ENCODE data around the gene GSTO2.
"Not testable (repeated sequence)": the region's sequence is repeated elsewhere in the genome, so short reads cannot be mapped to it uniquely, and the experiment has no call there.

Gene GSTO2

DNA sequence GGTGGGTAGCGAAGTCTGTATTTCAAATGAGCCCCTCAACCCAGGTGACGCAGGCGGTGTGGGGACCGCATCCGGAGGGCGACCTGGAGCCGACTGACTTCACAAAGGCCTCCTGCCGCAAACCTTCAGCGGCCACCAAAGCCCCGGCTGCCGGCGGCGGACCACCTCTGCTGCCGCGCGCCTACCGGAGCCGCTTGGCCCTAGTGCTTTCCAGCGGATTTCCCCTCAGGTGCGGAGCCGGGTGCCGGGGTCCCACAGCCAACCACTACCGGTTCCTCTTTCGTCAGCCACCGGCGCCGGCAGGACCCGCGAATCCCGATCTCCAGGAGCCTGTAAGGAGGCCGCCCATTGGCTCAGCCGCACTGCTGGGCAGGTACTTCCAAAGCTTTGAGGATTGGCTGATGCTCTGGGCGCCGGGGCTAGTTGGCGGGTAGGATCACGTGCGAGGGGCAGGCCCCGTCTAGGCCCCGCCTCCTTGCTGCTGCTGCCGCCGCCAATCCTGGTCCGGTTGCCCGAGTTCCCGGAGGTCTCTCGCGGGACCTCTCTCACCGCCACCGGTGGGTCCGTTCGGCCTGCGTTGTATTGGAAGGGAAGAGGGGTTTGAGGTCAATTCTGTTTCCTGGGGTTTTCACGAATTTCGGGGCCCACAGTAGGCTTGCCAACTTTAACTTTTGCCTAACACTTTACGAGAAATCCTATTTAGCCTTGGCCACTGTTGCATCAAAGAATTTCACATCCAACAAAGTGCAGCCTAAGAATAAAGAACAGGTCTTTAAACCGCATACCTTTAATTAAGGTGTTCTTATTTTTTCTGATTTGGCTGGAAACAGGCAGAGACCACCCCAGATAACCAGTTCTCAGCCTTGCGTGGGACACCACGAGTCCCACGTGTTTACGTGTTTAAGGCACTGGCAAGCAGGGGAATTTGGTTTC, at the start of gene GSTO2:
Gene GSTO2 (plus strand): TSS at position 472 of the 933 bp plus-strand sequence. CDS start 5,732 bp downstream, outside the sequence.
- peak; percentile 55 for DNase-seq (ENCODE audit: low read depth)

DNA sequence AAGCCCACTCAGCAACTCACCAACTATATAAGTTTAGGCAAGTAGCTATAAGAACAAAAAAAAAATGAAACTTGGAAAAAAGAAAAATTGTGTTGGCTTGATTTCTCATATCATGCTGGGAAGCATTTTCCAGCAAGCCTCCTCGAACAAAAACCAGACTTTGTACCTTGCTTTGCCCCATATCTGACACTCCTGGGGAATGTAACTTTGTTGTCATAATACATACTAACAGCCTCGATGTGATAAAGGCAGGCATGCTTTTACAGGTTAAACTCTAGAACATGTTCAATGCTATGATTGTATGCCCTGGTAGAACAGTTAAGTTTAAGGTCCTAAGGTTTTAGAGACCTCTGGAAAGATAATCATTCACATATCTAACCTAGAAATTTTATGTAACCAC, 48.5 kb upstream of the GSTO2 start:
- DNase-seq (ENCODE audit: low read depth), result no peak

DNA sequence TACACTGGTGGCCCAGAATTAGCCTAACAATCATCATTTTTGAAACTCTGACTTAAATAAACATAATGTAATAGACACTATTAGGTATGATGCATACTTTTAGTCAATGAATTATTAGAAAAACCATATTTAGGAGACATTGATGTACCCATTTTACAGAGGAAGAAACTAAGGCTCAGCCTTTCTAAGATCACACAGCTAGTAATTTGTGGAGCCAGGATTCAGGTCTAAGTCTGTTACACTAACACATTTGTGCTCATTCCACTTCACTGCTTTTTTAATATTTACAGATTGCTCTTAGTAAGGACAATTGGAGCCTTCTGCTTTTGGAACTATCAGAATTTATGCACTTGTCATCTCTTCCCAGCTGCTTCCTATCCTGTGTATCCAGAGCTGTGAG, 45.7 kb upstream of the GSTO2 start:
- DNase-seq (ENCODE audit: low read depth), result no peak

DNA sequence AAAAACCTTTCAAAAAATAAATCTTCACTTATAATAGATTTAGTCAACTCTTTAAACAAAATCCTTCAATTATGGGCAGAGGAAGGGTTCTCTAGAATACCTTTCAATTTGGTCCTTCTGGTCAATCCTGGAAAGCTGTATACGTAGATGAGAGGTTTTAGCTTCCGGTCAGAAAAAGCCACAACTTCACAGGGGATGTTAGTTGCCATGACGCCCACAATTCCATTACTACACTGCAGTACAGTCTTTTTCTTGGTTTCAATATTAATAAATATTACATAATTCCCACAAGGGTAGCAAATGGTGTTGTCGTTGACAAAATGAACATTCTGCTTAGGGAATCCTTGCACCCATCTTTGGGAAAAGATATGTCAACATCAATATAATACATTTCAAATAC, 38.5 kb upstream of the GSTO2 start:
- no peak for DNase-seq (ENCODE audit: low read depth)

DNA sequence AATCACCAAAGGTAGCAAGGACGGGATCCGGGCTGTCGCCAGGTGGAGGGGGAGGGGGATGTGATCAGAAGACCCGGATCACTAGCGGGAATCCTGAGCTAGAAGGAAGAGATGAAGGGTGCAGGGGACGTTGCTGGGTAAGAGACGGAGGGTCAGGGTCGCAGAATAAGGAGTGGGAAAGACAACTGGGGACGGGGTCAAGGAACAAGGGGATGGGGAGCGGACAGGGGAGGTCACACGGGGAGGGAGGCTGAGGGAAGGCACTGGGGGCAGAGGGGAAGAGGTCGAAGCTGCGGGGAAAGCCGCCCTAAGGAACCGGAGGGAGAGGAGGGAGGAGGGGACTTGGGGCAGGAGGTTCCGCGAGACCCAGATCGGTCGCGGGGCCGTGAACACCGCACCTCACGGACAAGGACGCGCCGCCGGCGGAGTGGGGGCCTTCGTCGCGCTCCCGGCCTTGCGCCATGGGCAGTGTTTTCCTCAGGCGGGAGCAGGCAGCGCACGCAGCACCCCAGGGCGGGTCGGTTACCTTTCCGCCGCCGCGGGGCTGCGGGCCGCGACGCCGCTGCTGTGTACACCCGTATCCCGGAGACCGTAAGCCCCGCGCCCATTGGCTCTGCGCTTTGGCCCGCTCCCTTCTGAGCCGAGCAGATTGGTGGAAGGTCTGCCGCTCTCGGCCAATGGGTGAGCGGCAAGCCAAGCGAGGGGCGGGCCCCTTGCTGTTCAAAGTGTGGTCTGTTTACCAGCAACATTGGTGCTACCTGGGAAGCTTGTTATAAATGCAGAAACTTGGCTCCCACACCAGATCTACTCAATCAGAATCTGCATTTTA, 37.0 kb upstream of the GSTO2 start, which contains the start of gene CFAP43:
Gene CFAP43 (minus strand): TSS at position 581 of the 829 bp plus-strand sequence. CDS start 118 bp downstream, at position 463.
- DNase-seq (ENCODE audit: low read depth), result no peak

DNA sequence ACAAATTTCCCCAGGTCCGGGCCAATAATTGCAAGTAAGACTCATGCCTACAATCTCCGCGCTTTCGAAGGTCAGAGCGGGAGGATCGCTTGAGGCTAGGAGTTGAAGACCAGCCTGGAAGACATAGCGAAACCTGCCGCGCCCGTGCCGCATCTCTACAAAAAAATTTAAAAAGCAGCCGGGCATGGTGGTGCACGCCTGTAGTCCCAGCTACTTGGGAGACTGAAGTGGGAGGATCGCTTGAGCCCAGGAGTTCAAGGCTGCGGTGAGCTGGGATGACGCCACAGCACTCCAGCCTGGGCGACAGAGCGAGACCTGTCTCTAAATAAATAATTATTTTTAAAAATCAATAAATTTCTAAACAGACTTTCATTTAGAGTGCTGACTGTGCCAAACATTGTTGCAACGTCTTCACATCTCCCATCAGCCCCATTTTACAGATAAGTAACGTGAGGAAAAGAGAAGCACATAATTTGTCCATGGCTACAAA, 36.3 kb upstream of the GSTO2 start:
- no peak for DNase-seq (ENCODE audit: low read depth)

DNA sequence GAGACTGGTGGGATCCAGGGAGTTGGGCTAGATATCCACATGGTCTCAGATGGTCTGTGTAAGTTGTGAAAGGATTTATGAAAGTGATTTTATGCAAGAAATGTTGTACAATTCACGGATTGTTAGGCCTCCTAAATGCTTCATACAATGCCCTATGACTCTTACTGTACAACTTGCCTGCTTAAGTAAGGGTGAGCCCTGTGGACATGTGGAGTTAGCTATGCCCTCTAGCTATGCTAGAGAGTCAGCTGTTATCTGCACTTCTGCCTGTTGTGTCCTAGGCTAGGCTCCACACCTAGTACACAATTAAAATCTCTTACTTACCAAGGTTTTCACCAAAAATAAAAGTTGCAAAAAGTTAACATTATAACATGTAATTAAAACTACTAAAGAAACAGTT, 35.2 kb upstream of the GSTO2 start:
- DNase-seq (ENCODE audit: low read depth), result no peak

DNA sequence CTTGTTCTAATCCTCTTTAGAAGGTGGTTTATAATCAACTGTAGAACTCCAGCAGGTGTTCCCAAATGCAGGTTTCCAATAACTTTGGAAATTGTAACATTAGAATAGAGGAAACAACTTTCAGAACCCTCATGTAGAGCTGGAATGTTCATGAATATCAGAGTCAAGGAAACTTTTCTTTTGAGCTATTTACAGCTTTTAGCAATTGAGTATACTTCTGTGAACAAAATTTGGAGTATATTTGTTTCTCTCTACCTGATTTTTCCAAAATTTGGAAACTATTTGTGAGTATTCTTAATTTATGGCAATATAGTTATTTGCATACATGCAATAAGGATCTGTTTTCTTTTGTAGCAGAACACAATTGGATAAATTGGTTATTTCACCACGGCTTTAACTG, 34.0 kb upstream of the GSTO2 start:
- DNase-seq (ENCODE audit: low read depth), result no peak

DNA sequence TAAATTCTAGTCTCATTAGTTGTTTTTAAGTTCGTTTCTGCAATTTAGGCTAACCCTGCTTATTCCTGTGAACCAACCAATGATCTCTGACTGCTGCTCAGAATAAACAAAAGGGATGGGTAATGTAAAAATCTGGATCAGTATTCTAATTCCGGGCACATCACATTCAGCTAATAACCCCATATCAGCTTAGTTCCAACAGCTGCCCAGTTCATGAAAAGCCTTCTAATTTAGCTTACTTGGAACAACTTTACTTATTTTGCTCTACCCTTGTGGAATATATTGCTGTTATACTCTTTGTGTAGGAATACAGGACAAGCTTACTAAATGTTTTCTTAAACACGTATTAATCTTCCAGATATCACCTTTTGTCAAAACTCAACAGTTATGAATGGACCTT, 33.2 kb upstream of the GSTO2 start:
- DNase-seq (ENCODE audit: low read depth), result no peak

DNA sequence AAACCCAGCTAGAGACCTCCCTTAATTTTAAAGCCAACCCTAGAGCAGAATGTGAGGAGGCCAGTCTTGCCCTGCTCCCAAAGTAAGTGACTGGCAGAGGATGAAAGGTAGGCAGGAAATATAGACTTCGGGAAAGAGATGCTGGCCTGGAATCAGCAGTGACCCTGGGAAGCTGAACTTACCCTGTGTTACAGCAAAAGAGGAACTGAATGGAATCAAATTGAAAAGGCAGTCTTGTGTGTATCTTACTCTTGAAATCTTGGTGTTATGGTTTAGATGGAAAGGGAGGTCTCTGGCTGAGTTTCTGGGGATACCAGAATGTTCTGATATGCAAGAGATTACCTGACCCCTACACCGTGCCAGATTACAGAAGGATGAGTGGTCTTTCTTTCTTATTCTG, 28.9 kb upstream of the GSTO2 start:
- no peak for DNase-seq (ENCODE audit: low read depth)

DNA sequence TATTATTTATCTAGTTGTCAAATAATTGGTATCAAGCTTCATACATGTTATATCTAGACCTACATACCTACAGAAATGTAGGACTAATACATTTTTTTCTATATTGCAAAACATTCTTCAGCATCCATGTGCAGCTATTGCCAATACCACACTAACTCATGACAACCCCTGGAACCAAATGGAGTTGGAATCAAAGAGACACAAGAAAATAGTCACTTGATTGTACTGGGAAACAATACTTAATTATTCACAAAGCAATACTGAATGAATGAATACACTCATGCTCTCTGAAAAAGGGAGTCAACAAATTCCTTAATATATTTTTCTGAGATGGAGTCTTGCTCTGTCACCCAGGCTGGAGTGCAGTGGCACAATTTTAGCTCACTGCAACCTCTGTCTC, 26.4 kb upstream of the GSTO2 start:
- no peak for DNase-seq (ENCODE audit: low read depth)

DNA sequence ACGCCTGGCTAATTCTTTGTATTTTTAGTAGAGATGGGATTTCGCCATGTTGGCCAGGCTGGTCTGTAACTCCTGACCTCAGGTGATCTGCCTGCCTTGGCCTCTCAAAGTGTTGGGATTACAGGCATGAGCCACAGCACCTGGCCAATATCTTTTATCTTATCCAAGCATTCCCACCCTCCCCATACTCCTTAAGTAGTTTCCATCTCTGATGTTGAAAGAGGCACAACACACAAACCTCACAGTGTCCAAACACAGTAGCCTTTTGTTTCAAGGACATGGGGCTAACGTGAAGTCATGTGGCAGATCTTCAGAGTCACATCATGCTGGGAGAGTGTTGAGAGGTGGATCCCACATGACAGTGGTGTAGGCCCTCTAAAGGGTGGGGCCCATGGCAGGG, 26.0 kb upstream of the GSTO2 start:
- not testable (repeated sequence) for DNase-seq (ENCODE audit: low read depth)

DNA sequence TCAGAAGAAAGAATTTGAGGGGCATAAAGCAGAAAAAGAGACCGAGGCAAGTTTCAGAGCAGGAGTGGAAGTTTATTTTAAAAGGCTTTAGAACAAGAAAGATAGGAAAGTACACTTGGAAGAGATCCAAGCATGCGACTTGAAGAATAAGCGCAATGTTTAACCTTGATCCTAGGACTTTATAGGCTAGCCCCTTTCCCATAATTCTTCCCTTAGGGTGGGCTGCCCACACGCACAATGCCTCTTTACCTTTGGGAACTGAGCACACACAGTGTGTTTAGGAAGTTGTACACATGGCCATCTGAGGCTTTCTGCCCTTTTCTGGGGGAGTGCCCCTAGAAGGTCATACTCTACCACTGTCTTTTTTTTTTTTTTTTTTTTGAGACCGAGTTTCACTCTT, 25.5 kb upstream of the GSTO2 start:
- DNase-seq (ENCODE audit: low read depth), result no peak

DNA sequence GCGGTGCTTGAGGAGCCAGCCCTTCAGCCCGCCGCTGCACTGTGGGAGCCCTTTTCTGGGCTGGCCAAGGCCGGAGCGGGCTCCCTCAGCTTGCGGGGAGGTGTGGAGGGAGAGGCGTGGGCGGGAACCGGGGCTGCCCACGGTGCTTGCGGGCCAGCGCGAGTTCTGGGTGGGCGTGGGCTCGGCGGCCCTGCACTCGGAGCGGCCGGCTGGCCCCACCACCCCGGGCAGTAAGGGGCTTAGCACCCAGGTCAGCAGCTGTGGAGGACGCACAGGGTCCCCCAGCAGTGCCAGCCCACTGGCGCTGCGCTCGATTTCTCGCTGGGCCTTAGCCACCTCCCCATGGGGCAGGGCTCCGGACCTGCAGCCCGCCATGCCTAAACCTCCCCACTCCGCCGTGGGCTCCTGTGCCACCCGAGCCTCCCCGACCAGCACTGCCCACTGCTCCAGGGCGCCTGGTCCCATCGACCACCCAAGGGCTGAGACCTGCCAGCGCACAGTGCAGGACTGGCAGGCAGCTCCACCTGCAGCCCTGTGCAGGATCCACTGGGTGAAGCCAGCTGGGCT, 23.8 kb upstream of the GSTO2 start:
- DNase-seq (ENCODE audit: low read depth), result no peak

DNA sequence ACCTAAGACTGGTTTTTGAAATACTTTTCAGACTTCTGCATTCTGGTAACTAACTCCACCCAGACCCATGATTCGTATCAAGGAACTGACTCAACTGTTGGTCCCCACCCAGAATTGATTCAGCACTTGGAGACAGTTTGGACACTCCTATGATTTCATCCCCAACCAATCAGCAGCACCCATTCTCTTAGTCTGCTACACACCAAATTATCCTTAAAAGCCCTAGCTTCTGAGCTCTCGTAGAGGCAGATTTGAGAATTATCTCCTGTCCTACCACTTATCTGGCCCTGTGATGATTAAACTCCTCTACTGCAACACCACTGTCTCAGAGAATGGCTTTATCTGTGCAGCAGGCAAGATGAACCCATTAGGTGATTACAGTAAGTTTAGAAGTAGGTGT, 22.0 kb upstream of the GSTO2 start:
- DNase-seq (ENCODE audit: low read depth), result peak; percentile 47

DNA sequence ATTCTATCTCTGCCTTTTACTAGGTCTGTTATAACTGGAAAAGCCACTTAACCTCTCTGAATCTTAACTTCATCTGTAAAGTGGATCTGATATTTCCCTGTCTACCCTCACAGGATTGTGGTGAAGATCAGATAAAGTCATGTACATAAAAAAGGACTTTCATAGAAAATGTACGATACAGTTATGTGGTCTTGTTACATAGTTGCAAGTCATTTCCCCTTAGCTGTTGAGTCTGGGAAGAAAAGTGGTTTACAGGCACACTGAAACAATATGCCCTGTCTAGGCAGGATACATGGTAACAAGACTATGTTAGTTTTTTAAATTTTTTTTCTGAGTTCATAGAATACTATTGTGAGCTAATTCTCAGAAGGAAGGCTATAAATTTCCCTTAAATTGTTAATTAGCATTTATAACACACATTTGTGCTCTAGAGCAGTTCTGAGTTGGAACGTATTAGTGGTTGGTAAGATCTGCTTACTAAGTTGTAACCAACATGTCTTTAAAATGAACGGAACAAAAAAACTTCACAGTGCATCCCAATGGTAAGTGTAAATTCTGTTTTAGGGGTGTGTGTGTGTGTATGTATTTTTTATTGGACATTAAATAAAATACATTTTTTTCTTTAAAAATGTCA, 21.4 kb upstream of the GSTO2 start:
- no peak for DNase-seq (ENCODE audit: low read depth)

DNA sequence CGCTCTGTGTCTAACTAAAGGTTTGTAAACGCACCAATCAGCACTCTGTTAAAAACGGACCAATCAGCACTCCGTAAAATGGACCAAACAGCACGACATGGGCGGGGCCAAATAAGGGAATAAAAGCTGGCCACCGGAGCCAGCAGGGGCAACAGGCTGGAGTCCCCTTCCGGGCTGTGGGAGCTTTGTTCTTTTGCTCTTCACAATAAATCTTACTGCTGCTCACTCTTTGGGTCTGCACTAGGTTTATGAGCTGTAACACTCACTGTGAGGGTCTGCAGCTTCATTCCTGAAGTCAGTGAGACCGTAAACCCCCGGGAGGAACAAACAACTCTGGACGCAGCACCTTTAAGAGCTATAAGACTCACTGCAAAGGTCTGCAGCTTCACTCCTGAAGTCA, 20.1 kb upstream of the GSTO2 start:
- not testable (repeated sequence) for DNase-seq (ENCODE audit: low read depth)

DNA sequence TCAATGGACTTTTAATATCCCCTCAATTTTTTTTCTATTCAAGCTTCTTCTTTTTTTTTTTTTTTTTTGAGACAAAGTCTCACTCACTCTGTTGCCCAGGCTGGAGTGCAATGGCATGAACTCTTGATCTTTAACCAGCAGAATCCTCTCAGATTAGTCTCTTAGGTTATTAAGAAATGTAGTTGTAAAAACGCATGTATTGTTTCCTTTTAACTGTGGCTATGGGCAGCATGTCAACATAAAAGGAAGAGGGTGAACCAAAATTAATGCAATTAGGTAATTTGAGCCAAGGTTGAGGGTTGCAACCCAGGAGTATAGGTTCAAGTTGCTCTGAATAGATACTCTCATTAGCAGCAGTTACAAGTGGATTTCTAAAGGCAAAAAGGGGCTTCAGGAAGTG, 18.6 kb upstream of the GSTO2 start:
- no peak for DNase-seq (ENCODE audit: low read depth)

DNA sequence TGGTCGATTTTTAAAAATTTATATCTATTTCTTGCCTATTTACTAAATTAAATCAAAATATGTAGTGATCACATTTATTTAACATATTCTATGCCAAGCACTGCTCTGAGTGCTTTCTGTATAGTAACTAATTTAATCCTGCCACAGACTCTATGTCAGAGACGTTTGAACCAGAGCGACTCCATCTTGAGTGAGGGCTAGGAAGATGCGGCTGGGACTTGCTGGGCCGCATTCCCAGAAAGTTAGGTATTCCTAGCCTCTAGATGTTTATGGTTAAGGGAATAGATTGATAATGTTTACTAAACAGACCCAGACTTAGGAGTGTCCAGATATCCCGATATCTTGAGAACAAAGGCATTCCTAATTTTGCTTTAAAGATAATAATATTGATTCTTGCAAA, 17.5 kb upstream of the GSTO2 start:
- no peak for DNase-seq (ENCODE audit: low read depth)

DNA sequence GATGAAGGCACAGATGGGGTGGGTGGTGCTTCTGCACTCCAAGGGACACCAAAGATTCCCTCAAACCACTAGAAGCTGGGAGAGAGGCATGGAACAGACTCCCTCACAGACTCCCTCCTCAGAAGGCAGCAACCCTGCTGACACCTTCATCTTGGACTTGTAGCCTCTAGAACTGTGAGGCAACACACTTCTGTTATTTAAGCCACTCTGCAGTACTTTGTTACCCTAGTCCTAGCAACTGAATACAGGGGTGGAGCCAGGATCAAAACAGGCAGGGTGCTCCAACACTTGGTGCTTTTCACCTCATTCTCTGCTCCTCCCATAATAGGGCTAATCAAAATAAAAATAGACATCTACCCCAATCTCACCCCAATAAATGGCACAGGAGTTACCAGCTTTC, 16.6 kb upstream of the GSTO2 start:
- no peak for DNase-seq (ENCODE audit: low read depth)

DNA sequence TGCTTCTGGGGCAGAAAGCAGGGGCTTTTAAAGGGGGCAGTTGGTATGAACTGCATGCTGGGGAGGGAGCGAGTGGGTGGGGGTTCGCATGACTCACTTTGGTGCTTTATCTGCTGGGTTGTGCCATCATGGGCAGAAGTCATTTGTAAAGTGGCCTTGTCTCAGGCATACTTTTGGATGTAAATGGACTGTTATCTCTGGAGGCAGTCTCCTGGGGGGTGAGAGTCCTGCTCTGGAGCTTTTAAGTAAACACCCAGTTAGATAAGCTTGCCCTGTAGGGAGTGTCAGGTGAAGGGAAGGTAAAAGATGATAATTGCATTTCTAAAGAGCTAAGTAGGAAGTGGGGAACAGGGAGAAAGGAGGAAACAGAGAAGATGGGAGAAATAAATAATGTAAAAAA, 15.9 kb upstream of the GSTO2 start:
- no peak for DNase-seq (ENCODE audit: low read depth)
